Epithelial cell of esophagus (primary cell): Measurements from ENCODE around the gene PPP1R8.
"Not testable (repeated sequence)": the region's sequence is repeated elsewhere in the genome, so short reads cannot be mapped to it uniquely, and the experiment has no call there.

Source experiments
- DNase-seq: peaks from one replicate; pipeline ENCODE4 v3.0.0; 2010; ENCODE audit warnings: low read depth
- H3K4me3 ChIP-seq: 2 replicates; pipeline ENCODE4 v1.5.1; 2011; ENCODE audit warnings: mild to moderate bottlenecking, low read length, control low read depth
- TF ChIP-seq, protein P1 (sequence below): IDR thresholded peaks from 2 replicates; pipeline ENCODE4 v1.5.1; 2011; ENCODE audit warnings: low read depth, mild to moderate bottlenecking, low read length, control low read depth, inconsistent platforms; ENCODE audit not compliant: insufficient read depth; ENCODE audit errors: missing control alignments

PPP1R8 gene

DNA sequence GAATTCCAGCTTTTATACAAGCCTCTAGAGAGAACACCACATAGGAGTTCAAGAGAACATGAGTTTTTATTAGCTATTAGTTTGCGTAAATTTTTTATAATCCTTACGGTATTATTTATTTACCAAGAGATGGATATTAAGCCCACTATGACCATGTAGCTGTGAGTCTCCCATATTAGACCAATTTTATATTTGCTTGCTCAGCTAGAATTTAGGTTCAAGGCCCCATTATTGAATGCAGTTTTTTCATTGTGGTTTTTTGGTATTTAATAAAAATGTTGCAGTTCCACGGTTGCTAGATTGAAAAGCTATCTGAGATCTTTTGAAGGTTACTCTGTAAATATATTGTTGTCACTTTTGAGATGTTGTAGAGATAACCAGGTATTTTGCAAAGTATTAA lies 2.9 kb downstream of the PPP1R8 start:
- TF ChIP-seq, protein P1, sequence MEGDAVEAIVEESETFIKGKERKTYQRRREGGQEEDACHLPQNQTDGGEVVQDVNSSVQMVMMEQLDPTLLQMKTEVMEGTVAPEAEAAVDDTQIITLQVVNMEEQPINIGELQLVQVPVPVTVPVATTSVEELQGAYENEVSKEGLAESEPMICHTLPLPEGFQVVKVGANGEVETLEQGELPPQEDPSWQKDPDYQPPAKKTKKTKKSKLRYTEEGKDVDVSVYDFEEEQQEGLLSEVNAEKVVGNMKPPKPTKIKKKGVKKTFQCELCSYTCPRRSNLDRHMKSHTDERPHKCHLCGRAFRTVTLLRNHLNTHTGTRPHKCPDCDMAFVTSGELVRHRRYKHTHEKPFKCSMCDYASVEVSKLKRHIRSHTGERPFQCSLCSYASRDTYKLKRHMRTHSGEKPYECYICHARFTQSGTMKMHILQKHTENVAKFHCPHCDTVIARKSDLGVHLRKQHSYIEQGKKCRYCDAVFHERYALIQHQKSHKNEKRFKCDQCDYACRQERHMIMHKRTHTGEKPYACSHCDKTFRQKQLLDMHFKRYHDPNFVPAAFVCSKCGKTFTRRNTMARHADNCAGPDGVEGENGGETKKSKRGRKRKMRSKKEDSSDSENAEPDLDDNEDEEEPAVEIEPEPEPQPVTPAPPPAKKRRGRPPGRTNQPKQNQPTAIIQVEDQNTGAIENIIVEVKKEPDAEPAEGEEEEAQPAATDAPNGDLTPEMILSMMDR, result no peak
- DNase-seq, result no peak

DNA sequence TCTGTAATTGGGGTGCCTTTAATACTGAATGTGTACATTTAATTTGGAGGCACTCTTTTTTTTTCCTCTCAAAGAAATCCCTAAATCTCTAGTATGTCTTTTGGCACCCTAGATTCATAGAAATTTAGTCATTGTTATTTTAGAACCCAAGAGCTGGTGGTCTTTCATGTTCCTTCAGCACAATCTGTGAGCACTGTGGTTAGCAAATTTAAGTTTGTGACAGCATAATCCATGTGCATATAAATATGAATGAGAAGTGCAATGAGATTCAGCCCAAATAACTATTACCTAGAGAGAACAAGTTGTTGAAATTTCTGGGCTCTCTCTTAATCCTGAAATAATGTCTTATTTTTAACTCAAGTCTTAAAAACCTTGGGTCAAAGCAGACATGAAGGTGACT lies 4.5 kb downstream of the PPP1R8 start:
- no peak overlapping the region for H3K4me3 ChIP-seq
- no peak for DNase-seq
- TF ChIP-seq, protein P1, result no peak

More for the DNA sequence above, 2.9 kb downstream of the PPP1R8 start:
- H3K4me3 ChIP-seq, result no peak overlapping the region

- no peak overlapping the region for H3K4me3 ChIP-seq
- TF ChIP-seq, protein P1, result no peak
- DNase-seq, result no peak
Measured at GRCh38 chr1:27835501-27835900, 4.9 kb downstream of the PPP1R8 start.

DNA sequence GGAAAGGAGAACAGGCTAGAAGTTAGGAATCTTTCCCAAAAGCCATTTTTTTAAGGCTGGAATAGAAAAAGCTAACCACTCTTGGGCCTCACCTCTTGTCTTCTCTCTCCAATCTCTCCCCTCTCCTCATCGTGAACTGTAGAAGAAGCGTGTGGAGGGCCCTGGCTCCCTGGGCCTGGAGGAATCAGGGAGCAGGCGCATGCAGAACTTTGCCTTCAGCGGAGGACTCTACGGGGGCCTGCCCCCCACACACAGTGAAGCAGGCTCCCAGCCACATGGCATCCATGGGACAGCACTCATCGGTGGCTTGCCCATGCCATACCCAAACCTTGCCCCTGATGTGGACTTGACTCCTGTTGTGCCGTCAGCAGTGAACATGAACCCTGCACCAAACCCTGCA lies 19.4 kb downstream of the PPP1R8 start:
- TF ChIP-seq, protein P1, result no peak
- no peak overlapping the region for H3K4me3 ChIP-seq
- no peak for DNase-seq

DNA sequence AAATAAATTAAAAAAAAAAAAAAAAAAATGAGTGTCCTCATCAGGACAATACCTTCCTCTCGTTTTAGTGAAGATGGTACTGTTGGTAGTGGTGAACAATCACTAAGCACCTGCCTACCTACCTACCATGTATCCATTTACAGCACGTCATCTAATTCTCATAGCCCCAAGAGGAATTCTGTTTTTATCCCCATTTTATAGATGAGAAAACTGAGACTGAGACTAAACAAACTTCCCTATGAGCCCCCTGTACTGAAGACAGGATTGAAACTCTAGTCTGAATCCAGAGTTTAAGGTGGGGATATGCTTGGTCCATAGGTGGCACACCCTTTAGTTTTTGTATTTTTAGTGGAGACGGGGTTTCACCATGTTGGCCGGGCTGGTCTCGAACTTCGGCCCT lies 24.5 kb downstream of the PPP1R8 start:
- TF ChIP-seq, protein P1, result no peak
- DNase-seq, result no peak
- H3K4me3 ChIP-seq, result no peak overlapping the region

DNA sequence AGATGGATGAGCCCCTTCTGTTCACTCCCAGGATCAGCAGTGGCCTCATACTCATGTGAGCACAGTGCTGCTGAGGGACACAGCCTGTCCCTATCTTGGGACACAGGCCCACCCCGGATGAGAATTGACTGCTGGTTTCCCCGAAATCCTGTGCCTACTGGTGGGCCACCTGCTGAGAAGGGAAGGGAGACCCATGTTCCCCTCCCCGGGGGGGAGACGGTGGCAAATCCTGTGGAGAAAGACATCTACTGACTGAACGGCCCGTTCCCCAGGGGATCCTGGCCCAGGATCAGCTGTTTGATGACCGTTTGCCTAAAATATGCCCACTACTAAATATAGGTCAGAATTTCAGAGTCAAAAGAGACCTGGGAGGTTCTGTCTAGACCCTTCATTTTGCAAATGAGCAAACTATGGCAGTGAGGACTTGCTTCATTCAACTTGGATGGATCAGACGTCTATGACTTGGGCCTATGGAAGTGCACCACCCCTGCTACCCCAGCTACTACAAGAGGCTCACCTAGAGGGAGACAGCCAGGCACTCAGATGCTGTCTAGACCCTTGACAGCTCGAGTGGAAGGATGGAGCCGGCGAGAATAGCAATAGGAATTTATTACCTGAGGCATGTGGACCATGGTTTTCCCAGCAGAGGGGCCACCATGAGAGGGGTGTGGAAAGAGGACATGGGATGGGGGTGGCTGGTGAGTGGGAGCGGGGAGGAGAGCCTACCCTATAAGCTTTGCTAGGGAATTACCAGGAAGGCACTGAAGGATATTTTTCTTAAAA lies 26.2 kb downstream of the PPP1R8 start:
- TF ChIP-seq, protein P1, result no peak
- H3K4me3 ChIP-seq, result no peak overlapping the region
- DNase-seq, result no peak

GRCh38 chr1:27857552-27857951 lies 27.0 kb downstream of the PPP1R8 start:
- DNase-seq, H3K4me3 ChIP-seq: not testable (repeated sequence)
